BJ (cell line): Measurements from ENCODE around the gene CDC42BPB. TPM values are rescaled to one million over a fixed set of nuclear protein-coding genes. Genes with fewer than 3 reads are reported as not detected.

Experiments
- CTCF ChIA-PET: fragments of 350-600 bp; formaldehyde crosslinking; extraction: SDS; loops from one replicate; lab custom pipeline; 2021; ENCODE audit warnings: antibody characterized with exemption, inconsistent platforms; lab: Yijun Ruan, JAX
- POLR2A ChIA-PET: fragments of 300-600 bp; sonication (Branson Sonifier 250); formaldehyde crosslinking; extraction: SDS; loops from one replicate; lab custom pipeline; 2021; ENCODE audit warnings: antibody characterized with exemption; lab: Charles Lee
- DNase-seq: peaks from one replicate; pipeline ENCODE4 v3.0.0-alpha.2; 2011; ENCODE audit warnings: low read depth
- H3K27me3 ChIP-seq: 2 replicates; pipeline ENCODE4 v1.6.0; 2011; ENCODE audit warnings: low read length; ENCODE audit not compliant: control insufficient read depth, insufficient read depth
- H3K36me3 ChIP-seq: 2 replicates; pipeline ENCODE4 v1.5.1; 2011; ENCODE audit warnings: low read length; ENCODE audit not compliant: control insufficient read depth, insufficient read depth
- H3K4me3 ChIP-seq: 2 replicates; pipeline ENCODE4 v1.5.1; 2011; ENCODE audit warnings: low read depth, mild to moderate bottlenecking, control low read depth, low read length
- CTCF ChIP-seq: IDR thresholded peaks from 2 replicates; pipeline ENCODE4 v1.5.1; 2011; ENCODE audit warnings: low read depth, mild to moderate bottlenecking, control low read depth, inconsistent platforms, low read length, moderate library complexity; ENCODE audit not compliant: insufficient read depth
- polyA plus RNA-seq: library from polyadenylated mRNA; depleted of rRNA; stranded (reverse); fragments of >200 nt; gene quantifications from 2 replicates; pipeline ENCODE4 v1.2.3, GENCODE V29; 2011

Gene CDC42BPB
- polyA plus RNA-seq, 1 experiment, result 66.5 TPM

DNA sequence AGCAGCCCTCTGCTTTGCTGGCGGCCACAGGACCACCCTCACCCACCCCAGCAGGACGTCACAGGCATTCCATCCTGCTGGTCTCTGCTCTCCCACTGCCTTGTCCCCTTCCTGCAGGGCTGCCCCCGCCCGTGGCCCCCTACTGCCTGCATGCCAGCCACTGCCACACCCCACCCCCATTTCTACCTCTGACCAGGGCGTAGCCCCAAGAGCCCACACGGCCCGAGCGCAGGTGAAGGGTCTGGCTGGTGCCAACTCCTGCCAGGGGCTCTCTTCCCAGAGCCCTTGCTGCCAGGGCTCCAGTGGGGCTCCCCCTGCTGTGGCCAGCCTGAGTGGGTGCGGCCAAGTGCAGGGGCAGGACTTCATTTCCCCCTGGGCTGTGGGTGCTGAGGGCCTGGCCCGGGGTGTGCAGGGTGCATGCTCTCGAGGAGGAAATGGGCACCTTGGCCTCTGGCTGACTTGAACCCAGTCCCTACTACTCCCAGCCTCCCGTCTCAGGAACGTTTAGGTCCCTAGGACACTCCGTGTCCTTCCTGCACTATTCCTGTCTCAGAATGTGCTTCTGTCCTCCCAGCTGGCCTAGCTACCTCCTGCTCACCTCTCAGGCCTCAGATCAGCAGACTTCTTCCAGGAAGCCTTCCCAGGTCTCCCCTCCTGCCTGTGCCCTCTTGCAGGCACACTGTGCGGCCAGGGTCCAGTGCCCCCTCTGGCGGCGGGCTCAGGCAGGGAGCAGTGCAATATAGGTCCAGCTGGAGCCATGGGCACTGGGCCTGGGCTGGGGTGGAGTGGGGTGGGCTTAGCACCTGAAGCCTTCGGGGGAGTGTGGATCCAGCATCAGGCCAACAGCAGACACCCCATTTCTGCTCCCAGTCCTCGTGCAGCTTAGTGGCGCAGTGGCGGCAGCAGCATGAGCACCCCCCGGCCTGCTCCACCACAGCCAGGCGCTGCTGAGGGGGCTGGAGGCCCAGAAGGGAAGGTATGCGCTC lies 28.1 kb upstream of the CDC42BPB start:
- Histone ChIP-seq H3K36me3 (no peaks in the 10 kb centered on the region), H3K27me3 (peaks cover 4% of the 10 kb centered on the region), H3K4me3 (no peak overlapping the region)
- TF ChIP-seq CTCF, result peak; percentile 36
- no peak for DNase-seq
- ChIA-PET CTCF (interaction anchor here (0.7 to 2.5 kb wide), 5 partner anchors 10 to 205 kb away, joined by 3 to 17 read pairs (median 5); no protein-coding TSS in a partner anchor), POLR2A (no interaction called here)

DNA sequence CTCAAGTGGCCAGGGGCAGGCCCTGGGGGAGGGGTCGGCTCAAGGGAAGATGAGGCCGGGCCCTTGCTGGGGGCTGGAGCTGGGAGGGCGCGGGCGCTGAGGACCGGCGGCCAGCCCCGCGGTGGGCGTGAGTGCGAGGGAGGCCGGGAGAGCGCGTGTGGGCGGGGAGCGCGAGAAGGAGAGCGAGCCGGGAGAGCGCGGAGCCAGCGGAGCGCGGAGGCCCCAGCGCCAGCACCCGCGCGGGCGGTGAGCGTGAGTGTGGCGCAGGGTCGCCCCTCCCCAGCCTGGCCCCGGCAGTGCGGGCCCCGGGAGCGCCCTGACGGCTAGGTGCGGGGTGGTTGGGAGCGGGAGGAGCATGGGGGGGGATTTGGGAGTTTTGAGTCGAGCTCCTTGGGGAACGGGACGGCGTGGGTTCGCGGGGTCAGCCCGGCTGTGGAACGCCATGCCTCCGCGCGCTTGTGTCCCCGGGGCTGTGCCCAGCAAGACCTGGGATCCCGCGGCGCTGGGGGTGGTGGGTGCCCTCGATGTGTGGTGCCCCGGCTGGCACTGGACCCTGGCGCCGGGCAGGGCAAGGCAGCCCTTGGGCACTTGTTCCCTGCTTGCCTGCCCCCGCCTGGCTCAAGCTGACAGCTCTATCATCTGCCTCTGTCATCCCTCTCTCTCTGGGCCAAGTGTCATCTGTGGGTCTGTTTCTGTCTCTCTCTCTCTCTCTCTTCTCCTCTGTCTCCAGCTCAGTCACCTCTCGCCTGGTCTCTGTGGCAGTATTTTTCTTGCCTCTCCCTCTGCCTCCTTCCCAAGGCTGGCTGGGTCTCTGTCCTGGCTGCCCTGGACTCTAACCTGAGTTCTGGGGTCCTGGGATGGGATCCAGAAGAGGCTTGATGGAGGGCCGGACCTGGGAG lies 26.9 kb upstream of the CDC42BPB start, which contains the start of gene LBHD2:
Gene LBHD2, plus strand, starts transcription at position 190 of the 899 bp plus-strand sequence. CDS start 1,803 bp downstream, outside the sequence.
- Histone ChIP-seq H3K27me3 (peaks cover 5% of the 10 kb centered on the region), H3K4me3 (no peak within 1 kb of the TSS), H3K36me3 (no peaks in the 10 kb centered on the region)
- ChIA-PET CTCF (interaction anchor here (0.8 to 1.7 kb wide), 5 partner anchors 9 to 208 kb away, joined by 3 to 12 read pairs (median 3); no protein-coding TSS in a partner anchor), POLR2A (no interaction called here)
- TF ChIP-seq CTCF, result no peak
- DNase-seq, result no peak

DNA sequence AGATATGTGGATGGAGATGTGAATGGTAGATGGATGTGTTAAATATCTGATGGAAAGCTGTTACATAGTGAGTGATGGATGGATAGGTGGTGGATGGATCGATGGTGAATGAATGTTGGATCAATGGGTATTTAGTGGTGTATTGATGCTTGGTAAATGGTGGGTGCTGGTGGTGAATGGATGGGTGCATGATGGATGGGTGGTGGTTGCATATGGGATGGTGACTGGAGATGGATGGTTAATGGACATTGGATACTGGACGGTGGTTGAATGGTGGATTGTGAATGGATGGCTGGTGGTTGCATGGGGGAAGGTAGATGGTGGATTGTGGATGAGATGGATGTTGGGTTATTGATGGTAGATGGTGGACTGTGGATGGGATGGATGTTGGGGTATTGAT lies 24.6 kb upstream of the CDC42BPB start:
- DNase-seq, result no peak
- Histone ChIP-seq H3K27me3 (peaks cover 5% of the 10 kb centered on the region), H3K4me3 (no peak overlapping the region), H3K36me3 (no peaks in the 10 kb centered on the region)
- no peak for TF ChIP-seq CTCF
- ChIA-PET CTCF (interaction anchor here (1.1 kb wide), 1 partner anchor 211 kb away, joined by 3 read pairs; no protein-coding TSS in a partner anchor), POLR2A (no interaction called here)

- ChIA-PET CTCF (interaction anchor here (0.9 to 7.8 kb wide), 8 partner anchors 9 to 255 kb away, joined by 3 to 83 read pairs (median 4); partner anchors contain the start of gene EIF5), POLR2A (no interaction called here)
- H3K27me3 ChIP-seq, result 0 out of 2 replicates have a peak, but pooled peaks cover 1% of the 10 kb centered on the region
- no peak for DNase-seq
- H3K4me3 ChIP-seq, result no peak overlapping the region
- no peaks in the 10 kb centered on the region for H3K36me3 ChIP-seq
- TF ChIP-seq CTCF, result no peak
These were observed 21.7 kb upstream of the CDC42BPB start for GRCh38 chr14:103078860-103079587.
